Retina (tissue), 1 donor: ENCODE measurements around the gene BAIAP2.
A peak's percentile ranks its signal among the peaks of the same experiment; 100 is the strongest.
"Not testable (repeated sequence)": the region's sequence is repeated elsewhere in the genome, so short reads cannot be mapped to it uniquely, and the experiment has no call there.

Experiments
- DNase-seq: peaks from one replicate; pipeline ENCODE4 v3.0.0-alpha.2; 2016

Gene BAIAP2

DNA sequence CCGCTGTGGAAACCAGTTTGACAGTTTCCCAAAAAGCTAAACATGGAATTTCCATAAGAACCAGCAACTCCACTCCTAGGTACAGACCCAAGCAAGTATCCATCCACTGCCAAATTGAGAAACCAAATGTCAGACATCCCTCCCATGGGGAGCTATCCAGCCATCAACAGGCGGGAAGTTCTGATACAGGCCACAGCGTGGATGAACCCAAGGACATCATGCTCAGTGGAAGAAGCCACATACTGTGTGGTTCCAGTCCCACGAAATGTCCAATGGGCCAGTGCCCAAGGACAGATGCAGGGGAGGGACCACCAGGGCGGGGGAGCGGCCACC is 12.6 kb upstream of the BAIAP2 start:
- DNase-seq: no peak

- DNase-seq: no peak
Measured at GRCh38 chr17:81025065-81025740, 9.7 kb upstream of the BAIAP2 start.

DNA sequence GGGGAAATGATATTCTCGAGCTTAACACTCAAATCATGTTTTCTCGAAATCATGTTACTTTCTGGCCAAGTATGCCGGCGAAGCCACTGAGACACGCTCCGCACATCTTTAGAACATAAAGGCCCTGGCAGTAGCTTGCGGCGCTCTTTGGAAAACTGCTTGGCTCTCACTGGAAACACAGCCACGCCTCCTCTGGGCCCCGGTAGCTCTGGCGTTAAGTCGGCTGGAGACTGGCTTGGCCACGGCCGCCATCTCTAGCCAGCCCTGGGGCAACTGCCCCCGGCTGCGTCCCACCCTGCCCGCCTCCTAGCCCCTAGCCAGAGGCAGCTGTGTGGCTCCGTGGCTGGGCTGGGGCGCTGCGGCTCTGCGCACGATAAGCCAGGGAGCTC is 9.2 kb upstream of the BAIAP2 start:
- no peak for DNase-seq

- DNase-seq: no peak
Measured at GRCh38 chr17:81026266-81027036, 8.5 kb upstream of the BAIAP2 start.

- no peak for DNase-seq
Measured at GRCh38 chr17:81027038-81027437, 7.9 kb upstream of the BAIAP2 start.

DNA sequence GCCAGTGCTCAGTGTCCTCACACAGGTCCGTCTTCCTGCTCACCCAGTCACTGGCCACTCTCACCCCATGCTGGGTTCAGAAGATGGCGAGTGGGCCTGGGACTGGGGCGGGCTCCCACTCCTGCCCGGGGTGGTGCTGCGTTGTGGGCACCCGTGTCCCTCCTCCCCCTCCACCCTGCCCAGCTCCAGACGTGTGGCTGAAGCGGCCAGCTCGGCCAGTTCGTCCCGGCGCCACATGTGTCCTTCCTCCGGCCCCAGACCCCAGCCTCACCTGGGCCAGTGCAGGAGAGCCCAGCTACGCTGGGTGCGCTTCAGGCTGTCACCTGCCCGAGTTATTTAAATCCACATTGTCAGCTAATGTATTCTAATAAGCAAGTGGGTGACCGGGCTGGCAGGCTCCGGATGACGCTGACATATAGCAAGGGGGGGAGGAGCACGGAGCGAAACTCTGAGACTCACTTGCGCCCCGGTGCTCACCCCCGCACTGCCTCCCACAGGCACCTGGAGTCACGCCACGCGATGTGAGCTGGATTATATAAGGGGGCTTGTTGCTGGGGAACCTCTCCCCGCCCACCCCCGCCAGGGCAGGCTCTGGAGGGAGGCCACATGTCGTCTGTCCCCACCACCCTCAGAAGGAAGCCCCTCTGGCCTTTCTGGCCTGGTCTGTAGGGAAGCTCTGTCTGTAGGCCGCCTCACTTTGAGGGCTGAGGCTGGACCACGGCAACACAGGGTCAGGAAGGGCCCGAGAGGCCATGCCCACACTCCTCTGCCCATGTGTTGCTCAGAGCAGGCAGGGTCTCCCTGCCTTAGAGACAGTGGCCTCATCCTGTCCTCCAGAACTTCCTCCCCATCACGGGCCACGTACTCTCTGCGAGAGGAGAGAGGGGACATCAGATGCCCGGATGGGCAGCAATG is 7.1 kb upstream of the BAIAP2 start:
- DNase-seq: no peak

DNA sequence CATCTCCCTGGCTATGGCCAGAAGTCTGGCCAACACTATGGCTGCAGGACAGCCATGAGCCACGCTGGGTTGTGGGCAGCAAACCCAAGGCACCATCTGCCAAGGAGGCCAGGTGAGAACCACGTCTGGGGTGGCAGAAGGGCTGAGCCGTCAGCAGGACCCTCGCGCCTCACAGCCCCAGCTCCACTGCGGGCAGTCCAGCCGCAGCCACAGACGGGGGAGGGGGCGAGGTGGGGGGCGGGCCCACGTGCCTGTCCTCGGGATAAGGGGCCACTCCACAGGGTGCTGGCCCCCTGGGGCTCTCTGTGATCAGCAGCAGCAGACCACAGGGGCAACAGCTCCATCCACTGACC is 6.5 kb upstream of the BAIAP2 start:
- no peak for DNase-seq

GRCh38 chr17:81029859-81030258 is 5.1 kb upstream of the BAIAP2 start:
- DNase-seq: no peak

GRCh38 chr17:81030312-81030711 is 4.6 kb upstream of the BAIAP2 start:
- DNase-seq: not testable (repeated sequence)

DNA sequence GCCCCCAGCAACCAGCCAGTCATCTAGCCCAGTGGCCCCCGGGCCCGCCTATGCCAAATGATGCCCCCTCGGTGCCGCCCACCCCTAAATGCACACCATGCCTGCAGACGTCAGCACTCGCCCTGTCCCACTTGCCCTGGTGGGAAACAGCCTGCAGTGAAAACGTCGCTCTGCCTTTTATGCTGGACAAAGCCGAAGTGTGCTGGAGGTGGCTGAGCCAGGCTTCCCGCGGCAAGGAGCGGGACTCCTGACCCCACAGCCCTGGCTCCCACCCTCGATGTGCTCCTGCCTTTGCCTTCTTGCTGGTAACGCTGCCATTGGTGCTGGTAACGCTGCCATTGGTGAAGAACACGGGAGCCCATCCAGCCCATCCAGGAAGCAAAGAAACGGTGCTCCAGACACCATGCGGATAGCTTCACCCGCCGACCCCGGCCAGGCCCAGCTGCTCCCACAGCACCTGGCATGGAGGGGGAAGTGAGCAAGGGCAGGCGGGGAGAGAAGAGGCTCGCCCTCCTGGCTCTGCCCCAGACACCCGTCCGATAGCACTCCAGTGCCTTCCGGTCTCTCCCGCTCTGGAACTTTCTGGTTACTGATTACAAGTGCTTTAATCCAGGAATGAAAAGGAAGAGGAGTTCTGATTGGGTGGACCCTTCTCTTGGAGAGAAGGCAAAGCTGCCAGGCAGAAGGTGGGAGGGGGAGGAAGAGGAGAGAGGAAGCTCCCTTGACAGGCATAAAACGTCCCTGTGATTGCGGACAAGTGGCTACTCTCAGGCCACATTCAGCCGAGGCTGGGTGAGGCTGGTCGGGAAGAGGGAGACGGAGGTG is 4.0 kb upstream of the BAIAP2 start:
- DNase-seq: no peak

- no peak for DNase-seq
Measured at GRCh38 chr17:81031566-81032550, 3.1 kb upstream of the BAIAP2 start.

- DNase-seq: no peak
Measured at GRCh38 chr17:81032641-81033480, 2.1 kb upstream of the BAIAP2 start.

- peak; percentile 34 for DNase-seq
Measured at GRCh38 chr17:81033535-81034167, 1.3 kb upstream of the BAIAP2 start.

DNA sequence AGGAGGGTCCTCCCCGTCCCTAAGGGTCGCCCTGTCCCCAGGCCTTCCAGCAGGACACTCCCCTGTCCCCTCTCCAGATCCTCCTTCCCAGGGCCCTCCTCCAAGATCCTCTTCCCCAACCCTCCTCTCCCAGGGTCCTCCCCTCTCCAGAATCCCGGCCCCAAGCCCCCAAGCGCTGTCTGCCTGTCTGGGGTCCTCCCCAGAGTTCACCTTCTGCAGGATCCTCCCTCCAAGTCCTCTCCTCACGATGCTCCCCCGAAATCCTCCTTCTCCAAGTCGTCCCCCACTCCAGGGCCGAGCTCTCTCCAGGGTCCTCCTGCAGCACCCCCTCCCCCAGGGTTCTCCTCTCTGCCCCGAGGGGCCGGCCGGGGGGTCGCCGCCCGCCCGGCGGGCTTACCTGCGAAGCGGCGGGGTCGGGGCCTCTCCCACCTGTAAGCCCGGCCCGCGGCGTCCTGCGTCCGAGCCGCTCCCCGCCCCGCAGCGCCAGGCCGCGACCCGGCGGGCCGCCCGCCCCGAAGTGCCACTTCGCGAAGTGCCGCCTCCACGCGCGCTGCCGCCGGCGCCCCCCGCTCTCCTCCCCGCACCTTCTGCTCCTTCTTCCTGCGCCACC is 678 bp upstream of the BAIAP2 start:
- peak; percentile 46 for DNase-seq

- peak; percentile 70 for DNase-seq
Measured at GRCh38 chr17:81035521-81036196, 708 bp downstream of the BAIAP2 start.

DNA sequence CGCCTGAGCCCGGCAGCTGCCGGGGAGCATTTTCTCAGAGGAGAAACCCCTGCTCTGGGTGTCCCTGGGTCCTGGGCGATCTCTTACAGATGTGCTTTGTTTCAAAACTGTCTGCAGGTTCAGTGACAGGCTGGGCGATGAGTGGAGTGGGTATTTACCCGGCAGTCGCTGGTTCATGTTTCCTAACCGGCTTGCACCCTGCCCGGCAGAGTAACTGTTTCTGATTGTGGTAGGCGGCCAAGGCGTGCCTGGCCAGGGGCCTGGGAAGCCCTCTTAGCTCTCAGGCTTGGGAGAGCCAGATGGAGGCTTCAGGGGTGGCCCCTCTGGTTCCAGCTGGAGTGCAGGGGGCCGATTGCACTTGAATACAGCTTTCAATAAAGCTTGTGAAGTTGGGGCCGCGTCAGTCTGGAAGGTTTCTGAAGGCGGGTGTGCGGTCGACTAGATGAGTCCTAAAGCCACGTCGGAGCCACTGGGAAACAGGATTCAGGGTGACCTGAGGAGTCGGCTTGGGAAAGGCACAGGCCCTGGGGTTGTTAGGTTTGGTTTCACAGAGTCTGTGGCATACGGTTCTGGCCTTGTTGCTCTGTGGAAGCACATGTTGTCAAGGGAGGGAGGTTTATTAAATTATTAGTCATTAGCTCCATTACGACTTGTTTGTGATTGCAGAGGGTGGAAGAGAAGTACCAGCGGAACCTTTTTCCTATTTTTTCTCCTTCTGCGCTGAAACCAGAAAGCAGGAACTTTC is 1.4 kb downstream of the BAIAP2 start:
- DNase-seq: peak; percentile 69

DNA sequence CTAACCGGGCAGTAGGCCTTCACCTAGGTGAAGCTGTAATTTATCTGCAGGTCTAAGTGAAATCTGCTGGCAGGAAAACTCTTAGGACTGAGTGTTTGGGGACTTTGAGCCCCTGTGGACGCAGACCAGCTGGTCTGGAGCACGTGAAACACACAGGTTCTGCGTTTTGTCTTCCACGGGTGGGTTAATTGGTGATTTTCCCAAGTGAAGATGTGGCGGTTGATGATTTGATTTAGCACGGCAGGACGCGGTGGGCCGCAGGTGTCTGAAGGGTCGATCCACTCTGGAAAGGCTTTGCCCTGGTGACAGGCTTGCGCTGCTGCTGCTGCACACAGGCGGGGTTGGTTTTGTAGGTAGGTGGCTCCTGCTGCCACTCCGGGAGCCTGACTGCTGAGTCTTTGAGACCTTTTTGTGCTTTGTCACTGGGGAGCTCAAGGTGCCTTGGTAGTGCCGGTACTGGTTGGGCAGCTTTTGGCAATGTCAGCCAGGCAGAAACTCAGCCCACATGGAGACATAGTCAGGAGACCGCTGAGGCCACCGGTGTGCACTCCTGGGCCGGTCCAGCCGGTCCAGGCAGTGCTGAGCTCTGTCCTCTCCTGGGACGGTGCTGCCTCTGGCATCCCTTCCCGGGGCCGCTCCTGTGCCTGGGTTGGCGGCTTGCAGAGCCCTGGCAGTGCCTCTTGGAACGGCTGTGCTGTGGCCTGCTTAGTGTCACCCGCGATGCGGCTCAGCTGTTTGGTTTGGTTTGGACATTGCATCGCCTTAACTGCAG is 2.3 kb downstream of the BAIAP2 start:
- DNase-seq: peak; percentile 63
